GM04503 (cell line): ENCODE measurements around the gene SELENOT.
"Not testable (repeated sequence)": the region's sequence is repeated elsewhere in the genome, so short reads cannot be mapped to it uniquely, and the experiment has no call there.

ENCODE experiments used
- DNase-seq: peaks from one replicate; pipeline ENCODE4 v3.0.0-alpha.2; 2012; ENCODE audit warnings: low read depth

The SELENOT gene

DNA sequence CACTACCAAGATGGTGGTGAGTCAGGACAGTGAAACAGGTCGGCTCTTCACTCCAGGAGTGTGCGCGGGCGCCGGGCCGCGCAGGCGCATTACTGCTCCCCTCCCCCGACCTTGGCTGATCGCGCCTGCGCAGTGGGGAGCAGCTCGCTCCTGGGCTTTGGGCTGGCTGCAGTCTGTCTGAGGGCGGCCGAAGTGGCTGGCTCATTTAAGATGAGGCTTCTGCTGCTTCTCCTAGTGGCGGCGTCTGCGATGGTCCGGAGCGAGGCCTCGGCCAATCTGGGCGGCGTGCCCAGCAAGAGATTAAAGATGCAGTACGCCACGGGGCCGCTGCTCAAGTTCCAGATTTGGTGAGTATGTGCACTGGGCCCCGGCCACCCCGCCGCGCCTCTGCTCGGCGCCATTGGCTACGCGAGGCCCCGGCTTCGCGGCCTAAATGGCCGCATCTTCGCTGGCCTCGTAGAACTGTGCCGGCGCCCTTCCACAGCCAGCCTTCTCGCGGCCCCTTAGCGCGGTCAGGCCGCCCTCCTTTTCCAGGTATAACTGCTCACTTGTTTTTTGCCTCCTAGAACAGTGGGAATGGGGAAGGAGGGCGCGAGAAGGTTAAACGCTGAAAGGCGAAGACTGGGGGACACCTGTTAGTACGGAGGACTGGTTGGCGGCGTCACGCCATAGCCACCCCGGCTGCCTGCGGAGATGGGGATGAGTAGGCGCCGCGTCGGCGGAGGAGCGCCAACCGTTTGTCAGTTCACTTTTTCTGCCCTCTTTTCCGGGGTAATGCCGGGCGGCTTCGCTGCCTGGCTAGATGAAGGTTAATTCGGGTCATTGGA is at the start of gene SELENOT:
TSS of gene SELENOT (plus strand) at position 169 of the 827 bp plus-strand sequence. CDS start at position 211, 42 bp downstream.
- DNase-seq: peak; percentile 76

- no peak for DNase-seq
These were observed 47.2 kb upstream of the SELENOT start for GRCh38 chr3:150555859-150556436.

GRCh38 chr3:150556792-150557191 is 46.3 kb upstream of the SELENOT start:
- DNase-seq: no peak

DNA sequence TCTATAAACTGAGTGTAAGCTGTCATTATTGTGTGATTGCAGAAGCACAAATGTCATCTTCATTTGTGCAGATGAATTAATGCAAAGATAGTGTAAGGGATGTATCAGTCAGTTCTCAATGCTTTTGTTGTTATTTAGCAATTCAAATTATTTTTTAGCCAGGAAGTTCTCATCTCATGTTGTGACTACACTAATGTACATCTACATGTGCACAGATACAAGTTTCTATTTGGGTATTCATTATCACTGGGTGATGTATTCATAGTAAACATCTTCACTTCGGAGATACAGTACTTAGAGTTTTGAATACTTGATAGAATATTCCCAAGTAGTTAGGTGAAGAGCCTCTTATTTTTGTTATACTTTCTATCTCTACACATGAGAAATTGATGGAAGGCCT is 45.4 kb upstream of the SELENOT start:
- DNase-seq: no peak

GRCh38 chr3:150564243-150564642 is 38.9 kb upstream of the SELENOT start:
- no peak for DNase-seq

DNA sequence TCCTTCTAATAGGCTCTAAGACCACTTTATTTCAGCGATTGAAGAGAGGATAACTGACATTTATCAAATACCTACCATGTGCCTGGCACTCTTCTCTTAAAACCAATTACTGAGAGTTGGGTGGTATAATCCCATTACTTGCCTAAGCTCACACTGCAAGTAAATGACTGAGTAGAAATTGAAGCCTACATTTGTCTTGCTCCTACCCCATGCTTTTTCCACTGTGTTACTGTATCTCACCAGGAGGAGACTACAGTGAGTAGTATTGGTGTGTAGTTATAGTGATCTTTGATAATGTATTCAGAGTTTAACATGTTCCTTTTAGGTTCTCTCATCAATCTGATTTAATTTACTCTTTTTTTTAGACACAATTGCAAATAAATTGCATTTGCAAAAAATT is 35.8 kb upstream of the SELENOT start:
- DNase-seq: no peak

DNA sequence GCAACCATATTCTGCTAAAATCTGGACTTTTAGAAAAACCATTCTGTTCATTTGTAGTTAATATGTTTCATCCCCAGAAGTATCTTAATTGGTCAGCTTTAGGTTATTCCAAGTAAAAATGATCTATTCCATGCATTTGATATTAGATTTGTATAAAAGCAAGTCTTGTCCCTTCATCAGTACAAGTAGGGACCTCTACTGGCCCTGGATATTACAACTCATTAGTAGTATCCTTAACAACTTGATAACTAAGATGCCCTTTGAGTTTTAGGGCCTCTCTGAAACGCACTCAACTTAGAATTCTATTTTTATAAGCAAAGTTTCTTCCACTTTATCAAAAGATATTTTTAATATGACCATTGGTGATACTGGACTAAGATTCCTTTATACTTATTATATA is 25.3 kb upstream of the SELENOT start:
- no peak for DNase-seq

DNA sequence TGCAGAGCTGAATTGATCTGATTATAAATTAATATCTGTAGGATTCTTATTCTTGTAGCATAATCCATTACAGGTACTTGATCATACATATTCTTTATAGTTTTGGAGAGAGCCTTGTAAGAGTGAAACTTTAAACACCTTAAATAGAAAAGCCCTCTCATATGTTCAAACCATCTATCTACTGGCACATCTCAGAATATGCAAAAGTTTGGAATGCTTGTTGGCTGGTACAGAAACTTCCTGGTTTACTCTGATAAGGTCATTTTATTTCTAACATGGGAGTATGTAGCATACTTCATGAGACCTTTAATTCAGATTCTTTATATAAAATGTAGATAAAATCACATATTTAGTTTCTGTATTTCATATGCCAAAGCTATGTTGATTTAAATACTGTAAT is 21.9 kb upstream of the SELENOT start:
- no peak for DNase-seq

- no peak for DNase-seq
These were observed 20.5 kb upstream of the SELENOT start for GRCh38 chr3:150582620-150583019.

DNA sequence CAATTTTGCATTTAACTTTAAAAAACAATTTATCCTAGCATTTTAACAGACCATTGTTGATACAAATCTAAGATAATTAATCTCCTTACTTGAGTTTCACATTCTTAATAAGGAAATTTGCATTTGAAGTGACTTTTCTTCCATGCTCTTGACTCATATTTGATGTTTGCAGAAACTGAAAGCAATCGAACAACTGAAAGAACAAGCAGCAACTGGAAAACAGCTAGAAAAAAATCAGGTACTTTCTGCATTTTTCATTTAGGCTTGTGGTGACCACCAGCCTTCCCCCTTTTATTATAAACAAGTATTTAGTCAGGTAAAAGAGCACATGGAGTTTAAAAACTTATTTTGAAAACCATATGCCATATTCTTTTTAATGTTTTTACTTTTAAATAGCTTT is 20.1 kb upstream of the SELENOT start:
- DNase-seq: no peak

GRCh38 chr3:150588027-150588830 is 14.9 kb upstream of the SELENOT start:
- no peak for DNase-seq

- no peak for DNase-seq
These were observed 13.4 kb upstream of the SELENOT start for GRCh38 chr3:150589759-150590158.

DNA sequence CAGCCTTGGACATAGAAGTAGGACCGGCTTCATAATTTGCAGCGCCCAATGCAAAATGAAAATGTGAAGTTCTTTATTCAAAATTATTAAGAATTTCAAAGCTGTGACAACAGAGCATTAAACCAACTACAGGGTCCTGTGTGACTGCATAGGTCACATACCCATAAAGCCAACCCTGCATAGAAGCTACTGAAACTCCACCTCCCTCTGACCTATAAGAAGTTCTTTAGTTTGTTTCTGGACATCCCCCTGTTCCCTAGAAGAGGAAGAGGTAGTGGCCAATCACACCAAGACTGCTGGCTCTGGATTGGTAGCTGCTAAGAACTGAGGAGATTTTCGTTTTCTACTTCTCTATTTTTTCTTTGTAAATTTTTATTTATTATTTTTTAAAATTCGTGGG is 9.0 kb upstream of the SELENOT start:
- no peak for DNase-seq

- DNase-seq: no peak
These were observed 5.5 kb upstream of the SELENOT start for GRCh38 chr3:150597646-150598045.

GRCh38 chr3:150599611-150600297 is 3.4 kb upstream of the SELENOT start:
- DNase-seq: no peak

- DNase-seq: not testable (repeated sequence)
These were observed 2.2 kb upstream of the SELENOT start for GRCh38 chr3:150600647-150601530.

DNA sequence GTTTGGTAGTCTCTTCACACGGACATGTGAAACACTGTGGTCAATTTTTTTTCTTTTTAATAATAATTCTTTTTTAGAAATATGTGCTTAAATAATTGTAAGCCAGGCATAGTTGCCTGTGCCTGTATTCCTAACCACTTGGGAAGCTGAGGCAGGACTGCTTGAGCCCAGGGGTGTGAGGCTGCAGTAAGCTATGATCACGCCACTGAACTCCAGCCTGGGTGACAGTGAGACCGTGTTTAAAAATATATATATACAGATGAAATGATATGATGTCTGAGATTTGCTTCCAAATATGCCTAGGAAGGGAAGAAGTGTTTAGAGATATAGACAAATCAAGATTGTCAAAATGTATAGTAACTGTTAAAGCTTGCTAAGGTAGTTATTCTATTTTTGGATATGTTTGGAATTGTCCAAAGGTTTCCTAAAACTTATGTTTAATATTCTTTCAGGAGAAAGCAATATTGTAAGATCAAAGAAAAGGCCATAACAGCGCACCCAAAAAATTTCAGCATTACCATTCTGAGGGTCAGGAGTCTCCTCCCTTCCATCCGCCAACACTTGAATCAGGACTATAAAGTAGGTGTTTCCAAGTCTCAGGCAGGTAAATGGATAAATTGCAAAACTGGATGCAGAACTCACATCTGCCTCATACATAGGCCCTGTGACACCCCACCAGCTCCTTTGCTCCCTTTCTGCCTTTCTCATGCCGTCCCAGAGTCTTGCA is 532 bp upstream of the SELENOT start:
- no peak for DNase-seq

GRCh38 chr3:150603980-150604319 is 829 bp downstream of the SELENOT start:
- DNase-seq: no peak

GRCh38 chr3:150605998-150606641 is 3.0 kb downstream of the SELENOT start:
- no peak for DNase-seq
